Measurements from ENCODE around the gene SERP2. TPM values are rescaled to one million over a fixed set of nuclear protein-coding genes. Genes with fewer than 3 reads are reported as not detected.

SERP2 gene
- total RNA-seq, 1 experiment from 2014 or later: 1.8 TPM

DNA sequence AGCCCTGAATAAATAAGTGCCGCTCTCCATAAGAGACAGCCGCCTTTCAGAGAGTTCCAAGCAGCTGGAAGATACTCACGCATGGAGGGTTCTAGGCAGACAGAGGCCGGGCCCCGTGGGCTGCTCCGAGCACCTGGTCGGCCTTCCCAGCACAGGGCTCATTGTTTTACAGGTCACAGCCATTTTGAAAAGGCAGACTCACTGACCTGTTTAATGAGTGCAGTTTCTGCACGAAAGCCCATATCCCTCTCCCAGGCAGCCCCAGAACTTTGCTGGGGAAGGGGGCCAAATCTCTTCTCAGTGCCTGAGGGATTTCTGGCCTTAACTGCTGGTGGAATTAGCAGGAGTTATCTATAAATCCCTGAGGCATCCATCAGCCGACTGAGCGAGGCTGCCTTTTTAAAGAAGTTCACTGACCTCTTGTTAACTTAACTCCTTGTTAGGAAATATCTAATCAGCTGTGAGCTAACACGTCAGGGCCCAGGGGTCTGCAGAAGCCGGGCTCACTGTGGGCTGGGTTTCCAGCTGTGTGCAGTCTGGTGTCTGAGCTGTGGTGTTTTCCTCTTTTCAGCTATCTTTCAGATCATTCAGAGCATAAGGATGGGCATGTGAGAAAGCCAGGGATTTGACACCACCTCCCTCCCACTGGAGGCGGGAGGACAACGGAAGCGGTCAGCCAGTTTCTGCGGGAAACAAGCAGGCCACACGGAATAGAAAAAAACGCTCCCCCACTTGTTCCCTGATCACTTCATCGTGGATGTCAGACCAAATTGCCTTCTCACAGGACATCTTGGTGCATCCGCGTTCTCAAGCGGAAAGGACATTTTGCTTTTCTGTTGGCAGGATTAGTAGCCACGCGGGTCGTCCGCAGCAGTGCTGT is 23.3 kb downstream of the SERP2 start:
- no peak overlapping the region for H3K9ac ChIP-seq (ENCODE audit: extremely low read depth, insufficient read length, low read length)
- no peak overlapping the region for H2AFZ ChIP-seq (ENCODE audit: low read length)

More for the DNA sequence above, 23.3 kb downstream of the SERP2 start:
- H2BK120ac ChIP-seq (ENCODE audit: low read depth, low read length, poor library complexity, severe bottlenecking): no peak overlapping the region
- no peak overlapping the region for H4K5ac ChIP-seq (ENCODE audit: insufficient read length, low read depth, low read length)
- no peak overlapping the region for H4K8ac ChIP-seq (replicated peaks; ENCODE audit: insufficient read length, low read depth, low read length)
- H3K4me1 Mint-ChIP-seq: peaks cover 31 to 38% of the 10 kb centered on the region in 2 experiments
- no peak overlapping the region for H3K4me3 Mint-ChIP-seq
- no peak overlapping the region for H2BK12ac ChIP-seq (ENCODE audit: insufficient read length, low read depth, low read length)
- H4K91ac ChIP-seq (ENCODE audit: insufficient read length, low read depth, low read length): no peak overlapping the region
- H3T11ph ChIP-seq (ENCODE audit: low read length): no peak overlapping the region
- no peaks in the 10 kb centered on the region for H3K36me3 Mint-ChIP-seq (ENCODE audit: insufficient read depth in 1 of 3, low read depth in 3 of 3)
- H3K4me1 ChIP-seq (ENCODE audit: insufficient read depth, low read length): 0 out of 2 replicates have a peak, but pooled peaks cover 2% of the 10 kb centered on the region
- H3K14ac ChIP-seq (ENCODE audit: insufficient read depth, low read length): no peak overlapping the region
- no peak overlapping the region for H3K23ac ChIP-seq (ENCODE audit: insufficient read length, low read depth, low read length)
- H3K23me2 ChIP-seq (ENCODE audit: insufficient read length, low read depth, low read length, poor library complexity, severe bottlenecking): no peaks in the 10 kb centered on the region
- H3K79me2 ChIP-seq (ENCODE audit: insufficient read depth, low read length): no peaks in the 10 kb centered on the region
- H3K79me1 ChIP-seq (ENCODE audit: insufficient read depth, low read depth, low read length, poor library complexity, severe bottlenecking): no peaks in the 10 kb centered on the region
- no peak overlapping the region for H2BK5ac ChIP-seq (ENCODE audit: insufficient read length, low read length)
- no peak overlapping the region for H3K18ac ChIP-seq (ENCODE audit: insufficient read length, low read depth, low read length)
- TF ChIP-seq, protein P1, sequence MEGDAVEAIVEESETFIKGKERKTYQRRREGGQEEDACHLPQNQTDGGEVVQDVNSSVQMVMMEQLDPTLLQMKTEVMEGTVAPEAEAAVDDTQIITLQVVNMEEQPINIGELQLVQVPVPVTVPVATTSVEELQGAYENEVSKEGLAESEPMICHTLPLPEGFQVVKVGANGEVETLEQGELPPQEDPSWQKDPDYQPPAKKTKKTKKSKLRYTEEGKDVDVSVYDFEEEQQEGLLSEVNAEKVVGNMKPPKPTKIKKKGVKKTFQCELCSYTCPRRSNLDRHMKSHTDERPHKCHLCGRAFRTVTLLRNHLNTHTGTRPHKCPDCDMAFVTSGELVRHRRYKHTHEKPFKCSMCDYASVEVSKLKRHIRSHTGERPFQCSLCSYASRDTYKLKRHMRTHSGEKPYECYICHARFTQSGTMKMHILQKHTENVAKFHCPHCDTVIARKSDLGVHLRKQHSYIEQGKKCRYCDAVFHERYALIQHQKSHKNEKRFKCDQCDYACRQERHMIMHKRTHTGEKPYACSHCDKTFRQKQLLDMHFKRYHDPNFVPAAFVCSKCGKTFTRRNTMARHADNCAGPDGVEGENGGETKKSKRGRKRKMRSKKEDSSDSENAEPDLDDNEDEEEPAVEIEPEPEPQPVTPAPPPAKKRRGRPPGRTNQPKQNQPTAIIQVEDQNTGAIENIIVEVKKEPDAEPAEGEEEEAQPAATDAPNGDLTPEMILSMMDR (conservative IDR thresholded peaks at IDR 0.05): no peak
- no peaks in the 10 kb centered on the region; a peak in 1 of 5 replicates for H3K9me3 Mint-ChIP-seq
- H4K20me1 ChIP-seq (ENCODE audit: control insufficient read depth, insufficient read depth, insufficient read length): no peaks in the 10 kb centered on the region
- H2BK20ac ChIP-seq (ENCODE audit: low read depth, low read length, poor library complexity, severe bottlenecking): no peak overlapping the region
- H3K56ac ChIP-seq (ENCODE audit: insufficient read length, low read depth, low read length): no peak overlapping the region
- H2BK15ac ChIP-seq (ENCODE audit: low read depth, low read length): no peak overlapping the region
- no peaks in the 10 kb centered on the region for H3K9me3 ChIP-seq (ENCODE audit: control insufficient read depth, low read depth, low read length)
- H3K27ac Mint-ChIP-seq: peak overlapping the region in 2 of 3 experiments; percentile 21 to 33; a peak in 2 of 7 replicates
- no peak overlapping the region for H2AK5ac ChIP-seq (ENCODE audit: insufficient read length, low read length)
- peaks cover 5% of the 10 kb centered on the region for H3K27me3 Mint-ChIP-seq (ENCODE audit: low read depth)
- no CpG with 5 or more reads among the region's 26 CpGs for WGBS (ENCODE audit: extremely low coverage, insufficient read length, low lambda C conversion rate)
- no peak overlapping the region for H3K4me2 ChIP-seq (ENCODE audit: insufficient read depth, insufficient read length, low read length)
- no peak for DNase-seq
- H3K4ac ChIP-seq (ENCODE audit: low read depth, low read length): no peak overlapping the region
- H3K27me3 ChIP-seq (ENCODE audit: insufficient read depth, low read length): no peaks in the 10 kb centered on the region
- H3K27ac ChIP-seq (ENCODE audit: insufficient read length, low read depth, low read length): no peak overlapping the region
